Gastroesophageal sphincter (tissue), 3 donors: ENCODE data around the gene BCAP29.

Source experiments
- CTCF ChIP-seq, 4 experiments: fragments of 200-600 bp in 2 of 4; fragments of 450-650 bp in 2 of 4; sonication (generic) in 1 of 4; IDR thresholded peaks; one replicate each; pipeline ENCODE4 v1.5.1; 2017 to 2019; ENCODE audit warnings: antibody characterized with exemption in 4 of 4, mild to moderate bottlenecking in 2 of 4, moderate library complexity in 2 of 4
- EP300 ChIP-seq: sonication (generic); formaldehyde crosslinking; IDR thresholded peaks from one replicate; pipeline ENCODE4 v1.6.1; 2017; ENCODE audit warnings: antibody characterized with exemption, mild to moderate bottlenecking
- POLR2A ChIP-seq, 2 donors: fragments of 450-650 bp; IDR thresholded peaks; one replicate each; pipeline ENCODE4 v1.6.1; 2017; ENCODE audit warnings: antibody characterized with exemption in 2 of 2, mild to moderate bottlenecking in 2 of 2, moderate library complexity in 1 of 2
- POLR2AphosphoS5 ChIP-seq: sonication (generic); formaldehyde crosslinking; IDR thresholded peaks from one replicate; pipeline ENCODE4 v1.6.1; 2017; ENCODE audit warnings: antibody characterized with exemption

- TF ChIP-seq CTCF (IDR thresholded peaks at IDR 0.05) (no peak), POLR2A (IDR thresholded peaks at IDR 0.05) (no peak), POLR2AphosphoS5 (peak; percentile 7), EP300 (no peak)
These were observed 15.3 kb upstream of the BCAP29 start for GRCh38 chr7:107564553-107565298.
